B cell (primary cell): ENCODE data around the gene ACP7. TPM values are rescaled to one million over a fixed set of nuclear protein-coding genes. Genes with fewer than 3 reads are reported as not detected.

Experiments used
- ATAC-seq: fragments of 200-7000 bp; cut with Tn5 transposase; one replicate; pipeline ENCODE4 v1.10.0; 2021; ENCODE audit warnings: low read depth, mild to moderate bottlenecking, moderate number of reproducible peaks, moderate library complexity
- CTCF ChIA-PET: fragments of 350-600 bp; sonication (Branson Sonifier 250); formaldehyde crosslinking; loops from one replicate; lab custom pipeline; 2021; ENCODE audit warnings: antibody characterized with exemption, inconsistent platforms; lab: Charles Lee
- POLR2A ChIA-PET: fragments of 350-600 bp; sonication (Branson Sonifier 250); formaldehyde crosslinking; loops from one replicate; lab custom pipeline; 2021; ENCODE audit warnings: antibody characterized with exemption; lab: Charles Lee
- DNase-seq: peaks from one replicate; pipeline ENCODE4 v3.0.0; 2013
- H2AFZ ChIP-seq: 2 replicates; pipeline ENCODE4 v1.6.1; 2012; ENCODE audit warnings: mild to moderate bottlenecking, low read depth, low read length; ENCODE audit not compliant: insufficient read depth, poor library complexity, severe bottlenecking
- H3K27ac ChIP-seq, 2 donors: 1 replicate in 1 of 2; 2 replicates in 1 of 2; pipeline ENCODE4 v1.5.1; 2012 to 2013; ENCODE audit warnings: low read length in 2 of 2, mild to moderate bottlenecking in 2 of 2, moderate library complexity in 1 of 2
- H3K27me3 ChIP-seq, 4 experiments: fragments of 200-600 bp in 1 of 4; sonication (generic) in 1 of 4; replicated peaks in 1 of 4; 1 replicate in 2 of 4; 2 replicates in 2 of 4; pipeline versions ENCODE4 v1.6.1 to v1.7.0; 2013 to 2016; ENCODE audit warnings: low read length in 3 of 4, mild to moderate bottlenecking in 2 of 4, mixed read lengths in 1 of 4, moderate library complexity in 1 of 4; ENCODE audit not compliant: insufficient read depth in 4 of 4, control insufficient read depth in 3 of 4; ENCODE audit errors: control extremely low read depth in 1 of 4
- H3K36me3 ChIP-seq, 2 experiments: replicated peaks in 1 of 2; 1 replicate in 1 of 2; 2 replicates in 1 of 2; pipeline versions ENCODE4 v1.6.1 to v1.7.1; 2013; ENCODE audit warnings: low read length in 1 of 2; ENCODE audit not compliant: insufficient read depth in 2 of 2, control insufficient read depth in 1 of 2; ENCODE audit errors: control extremely low read depth in 1 of 2, extremely low read depth in 1 of 2
- H3K4me1 ChIP-seq, 2 donors: fragments of 200-600 bp in 1 of 2; sonication (generic) in 1 of 2; 1 replicate in 1 of 2; 2 replicates in 1 of 2; pipeline versions ENCODE4 v1.5.1 to v1.6.1; 2013 to 2017; ENCODE audit warnings: low read length in 2 of 2; ENCODE audit not compliant: control insufficient read depth in 2 of 2, insufficient read depth in 2 of 2
- H3K4me2 ChIP-seq: replicated peaks from 2 replicates; pipeline ENCODE3; 2012; ENCODE audit warnings: mild to moderate bottlenecking, low read depth, low read length; ENCODE audit not compliant: poor library complexity, severe bottlenecking
- H3K4me3 ChIP-seq, 5 experiments: fragments of 200-600 bp in 1 of 5; sonication (generic) in 1 of 5; 1 replicate in 3 of 5; 2 replicates in 2 of 5; pipeline versions ENCODE4 v1.5.1 to v1.7.0; 2011 to 2016; ENCODE audit warnings: low read length in 4 of 5, mild to moderate bottlenecking in 4 of 5, low read depth in 2 of 5, control low read depth in 1 of 5, moderate library complexity in 1 of 5; ENCODE audit not compliant: insufficient read depth in 1 of 5; ENCODE audit errors: control extremely low read depth in 1 of 5, extremely low read depth in 1 of 5
- H3K79me2 ChIP-seq: fragments of 200-600 bp; sonication (generic); one replicate; pipeline ENCODE4 v1.6.0; 2016; ENCODE audit warnings: low read length; ENCODE audit not compliant: control insufficient read depth, insufficient read depth
- H3K9ac ChIP-seq: fragments of 200-600 bp; sonication (generic); 2 replicates; pipeline ENCODE4 v1.6.1; 2017; ENCODE audit warnings: mild to moderate bottlenecking, low read length, moderate library complexity
- H3K9me3 ChIP-seq, 3 donors: one replicate each; pipeline versions ENCODE4 v1.6.1 to v1.7.1; 2013; ENCODE audit warnings: low read length in 2 of 3; ENCODE audit not compliant: control insufficient read depth in 2 of 3, insufficient read depth in 1 of 3; ENCODE audit errors: control extremely low read depth in 1 of 3
- H4K20me1 ChIP-seq: 2 replicates; pipeline ENCODE4 v1.6.0; 2012; ENCODE audit warnings: mild to moderate bottlenecking, low read length; ENCODE audit not compliant: insufficient read depth, control insufficient read depth, poor library complexity, severe bottlenecking
- H3K27ac Mint-ChIP-seq: one replicate; pipeline ENCODE4 v1.8.0; 2021; ENCODE audit warnings: mixed read lengths
- H3K27me3 Mint-ChIP-seq: one replicate; pipeline ENCODE4 v1.8.0; 2021; ENCODE audit warnings: mixed read lengths
- H3K4me1 Mint-ChIP-seq: one replicate; pipeline ENCODE4 v1.8.0; 2021; ENCODE audit warnings: mixed read lengths
- H3K4me3 Mint-ChIP-seq: one replicate; pipeline ENCODE4 v1.8.0; 2021; ENCODE audit warnings: mixed read lengths
- H3K9me3 Mint-ChIP-seq: one replicate; pipeline ENCODE4 v1.8.0; 2022; ENCODE audit warnings: mixed read lengths; ENCODE audit not compliant: insufficient read depth
- CTCF ChIP-seq: fragments of 200-600 bp; IDR thresholded peaks from one replicate; pipeline ENCODE4 v1.8.0; 2022; ENCODE audit warnings: antibody characterized with exemption, mild to moderate bottlenecking
- EZH2 ChIP-seq: IDR thresholded peaks from 2 replicates; pipeline ENCODE4 v1.6.1; 2012; ENCODE audit warnings: borderline replicate concordance, low read depth, mild to moderate bottlenecking, moderate library complexity, low read length; ENCODE audit not compliant: insufficient read depth, poor library complexity, severe bottlenecking
- WGBS: methylation state at CpG from one replicate; pipeline ENCODE4 v1.1.5; 2013; ENCODE audit warnings: missing lambda C conversion rate; ENCODE audit not compliant: insufficient coverage; 5-methylcytosine and 5-hydroxymethylcytosine counted together
- intact Hi-C: fragments of 100-400 bp; cut with micrococcal nuclease; formaldehyde crosslinking; loops from one replicate; pipeline ENCODE4 v1.10.0; 2022
- polyA plus RNA-seq: library from polyadenylated mRNA; depleted of rRNA; stranded (reverse); fragments of >200 nt; gene quantifications from 2 replicates; pipeline ENCODE4 v1.2.3, GENCODE V29; 2012
- total RNA-seq, 2 donors: library from RNA; stranded (reverse); fragments of 120-200 nt in 1 of 2; gene quantifications; 1 replicate in 1 of 2; 2 replicates in 1 of 2; pipeline versions ENCODE4 v1.2.3 to v1.2.4, GENCODE V29; 2013 to 2022

ACP7 gene
- total and polyA plus RNA-seq, 2 donors (not counting 1 experiment from before 2014, with no cell fraction given) = not detected

- no peak for TF ChIP-seq EZH2
- H3K9me3 ChIP-seq = no peaks in the 10 kb centered on the region
- Mint-ChIP-seq H3K27me3 (no peaks in the 10 kb centered on the region), H3K4me3 (no peak overlapping the region), H3K9me3 (no peaks in the 10 kb centered on the region), H3K4me1 (peaks cover 20% of the 10 kb centered on the region), H3K27ac (no peak overlapping the region)
- no peaks in the 10 kb centered on the region for H3K4me1 ChIP-seq
- ATAC-seq (no peak), DNase-seq (no peak)
- H4K20me1 ChIP-seq = peaks cover 25% of the 10 kb centered on the region
- no peaks in the 10 kb centered on the region for H3K27me3 ChIP-seq
- no peak overlapping the region for H3K4me3 ChIP-seq
- CTCF ChIA-PET = no interaction called here
- H3K9ac ChIP-seq = no peak overlapping the region
- intact Hi-C loops = no loop called here
- no peak overlapping the region for H3K27ac ChIP-seq
- H3K79me2 ChIP-seq = peaks cover 58% of the 10 kb centered on the region
- WGBS = 100% methylated on average over 3 of the region's 10 CpGs
- POLR2A ChIA-PET = no interaction called here
- H3K36me3 ChIP-seq = no peaks in the 10 kb centered on the region
- H2AFZ ChIP-seq = no peak overlapping the region
- H3K4me2 ChIP-seq = no peak overlapping the region
Observed at GRCh38 chr19:39148939-39149529, 64.9 kb downstream of the ACP7 start.

- Histone ChIP-seq H3K4me1 (no peaks in the 10 kb centered on the region), H3K4me2 (no peak overlapping the region), H3K27ac (no peak overlapping the region), H4K20me1 (peaks cover 35% of the 10 kb centered on the region), H2AFZ (no peak overlapping the region), H3K27me3 (no peaks in the 10 kb centered on the region), H3K36me3 (no peaks in the 10 kb centered on the region), H3K9ac (no peak overlapping the region), H3K9me3 (no peaks in the 10 kb centered on the region), H3K79me2 (peaks cover 70% of the 10 kb centered on the region), H3K4me3 (no peak overlapping the region)
- intact Hi-C loops = no loop called here
- H3K4me1 Mint-ChIP-seq = peaks cover 11% of the 10 kb centered on the region
- no peak for TF ChIP-seq CTCF
- no peak for TF ChIP-seq EZH2
- ChIA-PET CTCF (no interaction called here), POLR2A (no interaction called here)
- H3K4me3 Mint-ChIP-seq = no peak overlapping the region
- DNase-seq = no peak
- no peaks in the 10 kb centered on the region for H3K9me3 Mint-ChIP-seq
- WGBS = 99% methylated on average over 8 of the region's 8 CpGs
- H3K27ac Mint-ChIP-seq = no peak overlapping the region
- ATAC-seq = no peak
- H3K27me3 Mint-ChIP-seq = no peaks in the 10 kb centered on the region
Observed at GRCh38 chr19:39150235-39150634, 66.1 kb downstream of the ACP7 start.
